C4-2B (cell line): ENCODE results near the gene HDAC7.

Source experiments
- H3K27ac ChIP-seq: fragments of 450-650 bp; 2 replicates; pipeline ENCODE4 v1.5.1; 2017
- CTCF ChIP-seq: fragments of 450-650 bp; conservative IDR thresholded peaks from 2 replicates; pipeline ENCODE4 v1.5.1; 2017; ENCODE audit warnings: mild to moderate bottlenecking
- ZFX ChIP-seq: fragments of 450-650 bp; IDR thresholded peaks from 2 replicates; pipeline ENCODE4 v1.6.1; 2017

HDAC7 gene

GRCh38 chr12:47758584-47758833 is 61.2 kb downstream of the HDAC7 start:
- peak overlapping the region; percentile 78 for H3K27ac ChIP-seq
- no peak for TF ChIP-seq CTCF

- TF ChIP-seq ZFX (no peak), CTCF (no peak)
- H3K27ac ChIP-seq = peak overlapping the region; percentile 78
Measured at GRCh38 chr12:47757840-47758583, 61.7 kb downstream of the HDAC7 start.

- peak overlapping the region; percentile 78 for H3K27ac ChIP-seq
- TF ChIP-seq ZFX (no peak), CTCF (no peak)
Measured at GRCh38 chr12:47757364-47757839, 62.3 kb downstream of the HDAC7 start.

- TF ChIP-seq ZFX (no peak), CTCF (no peak)
- H3K27ac ChIP-seq = peak overlapping the region; percentile 73
Measured at GRCh38 chr12:47755655-47756562, 63.8 kb downstream of the HDAC7 start.

GRCh38 chr12:47754881-47755280 is 64.8 kb downstream of the HDAC7 start:
- TF ChIP-seq CTCF = no peak
- TF ChIP-seq ZFX = no peak
- peak overlapping the region; percentile 73 for H3K27ac ChIP-seq

- peak overlapping the region; percentile 73 for H3K27ac ChIP-seq
- TF ChIP-seq ZFX (no peak), CTCF (no peak)
Measured at GRCh38 chr12:47754126-47754525, 65.6 kb downstream of the HDAC7 start.
